ENCODE results near the gene WDR1. TPM values are rescaled to one million over a fixed set of nuclear protein-coding genes. Genes with fewer than 3 reads are reported as not detected.

WDR1 gene
- polyA plus RNA-seq, 3 donors, result 206 to 251 (median 243) TPM

- no peaks in the 10 kb centered on the region for H4K20me1 ChIP-seq (ENCODE audit: insufficient read depth, low read length)
- no peak overlapping the region for H3K27ac Mint-ChIP-seq
- no peak overlapping the region for H3K27ac ChIP-seq (ENCODE audit: low read depth in 1 of 2, low read length in 2 of 2)
- no peak overlapping the region for H3K9ac ChIP-seq (ENCODE audit: insufficient read depth, low read length, poor library complexity, severe bottlenecking)
- H3K9me3 Mint-ChIP-seq, result no peaks in the 10 kb centered on the region
- H3K27me3 Mint-ChIP-seq (ENCODE audit: low read depth in 3 of 3), result peaks cover 0 to 1% (median 0%) of the 10 kb centered on the region in 3 donors
- no peak overlapping the region for H2AFZ ChIP-seq (ENCODE audit: insufficient read depth, low read depth, low read length, poor library complexity, severe bottlenecking)
- TF ChIP-seq CTCF (IDR thresholded peaks at IDR 0.05), result no peak
- H3K79me2 ChIP-seq (ENCODE audit: insufficient read depth, low read length), result no peaks in the 10 kb centered on the region
- peaks cover 23% of the 10 kb centered on the region for H3K4me1 Mint-ChIP-seq
- H3K4me3 Mint-ChIP-seq, result no peak overlapping the region
- WGBS (ENCODE audit: insufficient coverage), result 100% methylated on average over 1 of the region's 2 CpGs
- intact Hi-C loops (cut with micrococcal nuclease), result loop anchor here in 1 of 2 donors (5.0 to 10.0 kb wide), 2 partner anchors 304 to 361 kb away; no protein-coding TSS in a partner anchor
- H3K4me3 ChIP-seq (replicated peaks in 1 of 3; ENCODE audit: low read depth in 2 of 3, low read length in 3 of 3), result no peak overlapping the region
- H3K36me3 ChIP-seq (replicated peaks in 1 of 2; ENCODE audit: control insufficient read depth in 1 of 2, insufficient read depth in 2 of 2, low read length in 2 of 2), result peaks cover 27 to 64% of the 10 kb centered on the region in 2 donors
- DNase-seq, result no peak
- no peaks in the 10 kb centered on the region for H3K27me3 ChIP-seq (ENCODE audit: control insufficient read depth in 2 of 2, insufficient read depth in 2 of 2, low read length in 2 of 2)
- no peak overlapping the region for H3K4me2 ChIP-seq (replicated peaks; ENCODE audit: extremely low read depth, low read length, poor library complexity, severe bottlenecking)
- no peaks in the 10 kb centered on the region for H3K9me3 ChIP-seq (replicated peaks in 1 of 2; ENCODE audit: control insufficient read depth in 1 of 2, insufficient read depth in 1 of 2, low read length in 2 of 2)
- peaks cover 45 to 46% of the 10 kb centered on the region in 2 donors for H3K36me3 Mint-ChIP-seq
- H3K4me1 ChIP-seq (ENCODE audit: control insufficient read depth in 1 of 2, insufficient read depth in 2 of 2, low read length in 2 of 2), result peaks cover 22 to 27% of the 10 kb centered on the region in 2 donors
Measured at GRCh38 chr4:10066206-10066605, 50.4 kb downstream of the WDR1 start.

- no peaks in the 10 kb centered on the region for H3K9me3 Mint-ChIP-seq
- no peaks in the 10 kb centered on the region for H3K79me2 ChIP-seq (ENCODE audit: insufficient read depth, low read length)
- H3K27me3 ChIP-seq (ENCODE audit: control insufficient read depth in 2 of 2, insufficient read depth in 2 of 2, low read length in 2 of 2), result no peaks in the 10 kb centered on the region
- peak overlapping the region; percentile 43 for H3K4me2 ChIP-seq (replicated peaks; ENCODE audit: extremely low read depth, low read length, poor library complexity, severe bottlenecking)
- peak overlapping the region; percentile 77 to 89 (median 81) for H3K27ac Mint-ChIP-seq
- peak; percentile 84 for TF ChIP-seq CTCF (IDR thresholded peaks at IDR 0.05)
- peaks cover 36% of the 10 kb centered on the region for H3K4me1 Mint-ChIP-seq
- H3K4me1 ChIP-seq (ENCODE audit: control insufficient read depth in 1 of 2, insufficient read depth in 2 of 2, low read length in 2 of 2), result peaks cover 34 to 37% of the 10 kb centered on the region in 2 donors
- WGBS (ENCODE audit: insufficient coverage), result 21% methylated on average over 6 of the region's 9 CpGs
- no peak overlapping the region for H3K4me3 ChIP-seq (replicated peaks in 1 of 3; ENCODE audit: low read depth in 2 of 3, low read length in 3 of 3)
- H2AFZ ChIP-seq (ENCODE audit: insufficient read depth, low read depth, low read length, poor library complexity, severe bottlenecking), result peak overlapping the region; percentile 37
- no peaks in the 10 kb centered on the region for H3K9me3 ChIP-seq (replicated peaks in 1 of 2; ENCODE audit: control insufficient read depth in 1 of 2, insufficient read depth in 1 of 2, low read length in 2 of 2)
- H4K20me1 ChIP-seq (ENCODE audit: insufficient read depth, low read length), result no peaks in the 10 kb centered on the region
- H3K9ac ChIP-seq (ENCODE audit: insufficient read depth, low read length, poor library complexity, severe bottlenecking), result no peak overlapping the region
- peaks cover 36 to 37% of the 10 kb centered on the region in 2 donors for H3K36me3 Mint-ChIP-seq
- peaks cover 0 to 1% (median 0%) of the 10 kb centered on the region in 3 donors for H3K27me3 Mint-ChIP-seq (ENCODE audit: low read depth in 3 of 3)
- peak; percentile 70 to 82 (median 81) for DNase-seq
- peak overlapping the region in 1 of 2 donors; percentile 47 for H3K4me3 Mint-ChIP-seq
- peak overlapping the region; percentile 50 to 71 for H3K27ac ChIP-seq (ENCODE audit: low read depth in 1 of 2, low read length in 2 of 2)
- intact Hi-C loops (cut with micrococcal nuclease), result loop anchor here (1.0 to 10.0 kb wide), 4 partner anchors 44 to 359 kb away; no protein-coding TSS in a partner anchor
- H3K36me3 ChIP-seq (replicated peaks in 1 of 2; ENCODE audit: control insufficient read depth in 1 of 2, insufficient read depth in 2 of 2, low read length in 2 of 2), result peaks cover 27 to 44% of the 10 kb centered on the region in 2 donors
Measured at GRCh38 chr4:10063544-10064300, 52.9 kb downstream of the WDR1 start.

Data from CD14-positive monocyte (primary cell).